Motor neuron (in vitro differentiated cells): Measurements from ENCODE around the gene ARID3A. TPM values are rescaled to one million over a fixed set of nuclear protein-coding genes. Genes with fewer than 3 reads are reported as not detected.

Source experiments
- ATAC-seq, 8 experiments: fragments of 200-7000 bp; cut with Tn5 transposase; replicated peaks in 6 of 8; 2 replicates each; pipeline ENCODE4 v1.8.0; 2021; ENCODE audit warnings: mild to moderate bottlenecking in 8 of 8, moderate library complexity in 8 of 8
- H3K27ac ChIP-seq, 2 donors: fragments of 250-450 bp; sonication (Bioruptor Pico); 2 replicates each; pipeline ENCODE4 v1.9.0; 2021; ENCODE audit warnings: antibody characterized with exemption in 2 of 2, mild to moderate bottlenecking in 2 of 2, moderate library complexity in 1 of 2
- H3K4me1 ChIP-seq, 2 donors: fragments of 250-450 bp; sonication (Bioruptor Pico); replicated peaks in 1 of 2; 2 replicates each; pipeline ENCODE4 v1.6.1; 2021; ENCODE audit warnings: antibody characterized with exemption in 2 of 2, mild to moderate bottlenecking in 2 of 2, moderate library complexity in 1 of 2
- H3K4me3 ChIP-seq, 5 donors: fragments of 250-450 bp; sonication (Bioruptor Pico); 2 replicates each; pipeline ENCODE4 v1.9.0; 2021; ENCODE audit warnings: antibody characterized with exemption in 5 of 5, mild to moderate bottlenecking in 5 of 5, moderate library complexity in 4 of 5
- WGBS, 10 experiments: fragments of 450-650 bp; shearing (Covaris generic); methylation state at CpG; one replicate each; pipeline ENCODE4 v1.0.0; 2022; 5-methylcytosine and 5-hydroxymethylcytosine counted together
- in situ Hi-C, 9 experiments: fragments of 400-800 bp; cut with MboI; loops; one replicate each; pipeline ENCODE4 v1.15.0; 2021; ENCODE audit warnings: low sequenced_read_pairs in 9 of 9, low pct_unique_long_range_greater_than_20kb in 2 of 9; ENCODE audit not compliant: unreplicated experiment in 9 of 9
- total RNA-seq, 8 experiments: library from RNA; unstranded; fragments of 300-600 nt; gene quantifications; 2 replicates each; pipeline versions ENCODE4 v1.2.3 to v1.2.4, GENCODE V29; 2022

Gene ARID3A
- total RNA-seq, 8 experiments from 2014 or later = 5.8 to 22.6 (median 10.3) TPM

GRCh38 chr19:1007399-1008251 lies 81.8 kb downstream of the ARID3A start:
- Histone ChIP-seq H3K27ac (no peak overlapping the region), H3K4me3 (no peak overlapping the region), H3K4me1 (peaks cover 0 to 2% of the 10 kb centered on the region in 2 donors)
- ATAC-seq = peak in 3 of 8 experiments; percentile 5 to 12 (median 7)
- WGBS, 10 experiments = 97% methylated on average over 6 of the region's 73 CpGs; no CpG with 5 or more reads in 9 of the 10 experiments
- in situ Hi-C loops = no loop called here

GRCh38 chr19:1008268-1009040 lies 82.6 kb downstream of the ARID3A start:
- no peak overlapping the region for H3K4me3 ChIP-seq
- no peak for ATAC-seq
- in situ Hi-C loops = no loop called here
- H3K27ac ChIP-seq = no peak overlapping the region
- H3K4me1 ChIP-seq = peaks cover 0 to 2% of the 10 kb centered on the region in 2 donors
- 93 to 100% (median 93%) methylated on average over 3 to 11 of the region's 45 CpGs; no CpG with 5 or more reads in 7 of the 10 experiments for whole genome bisulfite sequencing, 10 experiments

GRCh38 chr19:1009041-1009980 lies 83.5 kb downstream of the ARID3A start:
- 40 to 90% (median 60%) methylated on average over 1 to 4 of the region's 92 CpGs; no CpG with 5 or more reads in 7 of the 10 experiments for WGBS, 10 experiments
- in situ Hi-C loops = no loop called here
- Histone ChIP-seq H3K4me3 (no peak overlapping the region), H3K27ac (no peak overlapping the region), H3K4me1 (peaks cover 0 to 2% of the 10 kb centered on the region in 2 donors)
- ATAC-seq = peak in 2 of 8 experiments; percentile 1 to 5

- peaks cover 1 to 2% of the 10 kb centered on the region in 2 donors for H3K4me1 ChIP-seq
- in situ Hi-C loops = no loop called here
- peak in 4 of 8 experiments; percentile 6 to 17 (median 14) for ATAC-seq
- peak overlapping the region in 1 of 2 donors; percentile 29 for H3K27ac ChIP-seq
- no peak overlapping the region for H3K4me3 ChIP-seq
- WGBS, 10 experiments = 100% methylated on average over 2 of the region's 29 CpGs; no CpG with 5 or more reads in 9 of the 10 experiments
Measured at GRCh38 chr19:1009981-1010538, 84.2 kb downstream of the ARID3A start.

GRCh38 chr19:1010586-1011510 lies 85.0 kb downstream of the ARID3A start:
- peaks cover 9 to 10% of the 10 kb centered on the region in 2 donors for H3K4me1 ChIP-seq
- ATAC-seq = no peak
- in situ Hi-C loops = no loop called here
- 80 to 97% methylated on average over 1 to 7 of the region's 56 CpGs; no CpG with 5 or more reads in 8 of the 10 experiments for WGBS, 10 experiments
- H3K4me3 ChIP-seq = no peak overlapping the region
- peak overlapping the region in 1 of 2 donors; percentile 29 for H3K27ac ChIP-seq

- Histone ChIP-seq H3K4me3 (no peak overlapping the region), H3K27ac (no peak overlapping the region), H3K4me1 (peaks cover 19 to 20% of the 10 kb centered on the region in 2 donors)
- no peak for ATAC-seq
- in situ Hi-C loops = no loop called here
- WGBS, 10 experiments = 100% methylated on average over 10 of the region's 36 CpGs; no CpG with 5 or more reads in 9 of the 10 experiments
Measured at GRCh38 chr19:1011831-1012333, 86.0 kb downstream of the ARID3A start.

- no peak overlapping the region for H3K4me3 ChIP-seq
- ATAC-seq = no peak
- peaks cover 24 to 25% of the 10 kb centered on the region in 2 donors for H3K4me1 ChIP-seq
- H3K27ac ChIP-seq = no peak overlapping the region
- in situ Hi-C loops = no loop called here
- WGBS, 10 experiments = no CpG with 5 or more reads among the region's 18 CpGs
Measured at GRCh38 chr19:1012334-1012733, 86.5 kb downstream of the ARID3A start.

GRCh38 chr19:1013218-1013617 lies 87.4 kb downstream of the ARID3A start:
- Histone ChIP-seq H3K27ac (no peak overlapping the region), H3K4me1 (peaks cover 28 to 29% of the 10 kb centered on the region in 2 donors), H3K4me3 (no peak overlapping the region)
- WGBS, 10 experiments = 87 to 100% methylated on average over 2 to 3 of the region's 10 CpGs; no CpG with 5 or more reads in 8 of the 10 experiments
- no peak for ATAC-seq
- in situ Hi-C loops = no loop called here

GRCh38 chr19:1014161-1015060 lies 88.6 kb downstream of the ARID3A start:
- Histone ChIP-seq H3K4me1 (peaks cover 37 to 39% of the 10 kb centered on the region in 2 donors), H3K27ac (no peak overlapping the region), H3K4me3 (no peak overlapping the region)
- in situ Hi-C loops = no loop called here
- 96 to 100% (median 100%) methylated on average over 1 to 16 of the region's 49 CpGs; no CpG with 5 or more reads in 5 of the 10 experiments for WGBS, 10 experiments
- ATAC-seq = no peak

- ATAC-seq = no peak
- Histone ChIP-seq H3K27ac (peak overlapping the region in 1 of 2 donors; percentile 1), H3K4me3 (no peak overlapping the region), H3K4me1 (peaks cover 41 to 44% of the 10 kb centered on the region in 2 donors)
- WGBS, 10 experiments = 93% methylated on average over 9 of the region's 29 CpGs; no CpG with 5 or more reads in 9 of the 10 experiments
- in situ Hi-C loops = no loop called here
Measured at GRCh38 chr19:1015061-1015781, 89.4 kb downstream of the ARID3A start.
